Stomach smooth muscle (tissue), 2 donors: ENCODE measurements around the gene C16orf89.

Experiments used
- H3K27ac ChIP-seq: one replicate; pipeline ENCODE4 v1.7.0; 2013; ENCODE audit warnings: mild to moderate bottlenecking, low read length, inconsistent platforms
- H3K27me3 ChIP-seq, 2 donors: one replicate each; pipeline ENCODE4 v1.7.0; 2013; ENCODE audit warnings: low read length in 2 of 2; ENCODE audit not compliant: insufficient read depth in 2 of 2, control insufficient read depth in 1 of 2
- H3K36me3 ChIP-seq, 2 donors: one replicate each; pipeline ENCODE4 v1.7.0; 2013; ENCODE audit warnings: low read length in 2 of 2; ENCODE audit not compliant: control insufficient read depth in 2 of 2, insufficient read depth in 2 of 2
- H3K4me1 ChIP-seq: one replicate; pipeline ENCODE4 v1.7.0; 2013; ENCODE audit warnings: low read length; ENCODE audit not compliant: control insufficient read depth, insufficient read depth
- H3K4me3 ChIP-seq, 2 donors: one replicate each; pipeline ENCODE4 v1.7.0; 2013; ENCODE audit warnings: low read length in 2 of 2
- H3K9ac ChIP-seq, 2 donors: one replicate each; pipeline ENCODE4 v1.7.0; 2013; ENCODE audit warnings: low read length in 2 of 2, mild to moderate bottlenecking in 1 of 2
- H3K9me3 ChIP-seq, 2 donors: one replicate each; pipeline ENCODE4 v1.7.0; 2013; ENCODE audit warnings: low read length in 2 of 2; ENCODE audit not compliant: control insufficient read depth in 2 of 2
- donor health status: healthy.
- donor health status: Pancreatic carcinoma.

C16orf89 gene

GRCh38 chr16:5002699-5003143, 63.0 kb downstream of the C16orf89 start:
- H3K9me3 ChIP-seq = no peaks in the 10 kb centered on the region
- H3K36me3 ChIP-seq = no peaks in the 10 kb centered on the region
- H3K4me3 ChIP-seq = no peak overlapping the region
- no peaks in the 10 kb centered on the region for H3K4me1 ChIP-seq
- no peak overlapping the region for H3K9ac ChIP-seq
- peaks cover 0 to 2% of the 10 kb centered on the region in 2 donors for H3K27me3 ChIP-seq
- H3K27ac ChIP-seq = no peak overlapping the region

- Histone ChIP-seq H3K36me3 (no peaks in the 10 kb centered on the region), H3K9me3 (no peaks in the 10 kb centered on the region), H3K27me3 (peaks cover 0 to 2% of the 10 kb centered on the region in 2 donors), H3K4me1 (no peaks in the 10 kb centered on the region), H3K4me3 (no peak overlapping the region), H3K9ac (no peak overlapping the region), H3K27ac (no peak overlapping the region)
These were observed 63.8 kb downstream of the C16orf89 start for GRCh38 chr16:5001986-5002385.

GRCh38 chr16:5001571-5001970, 64.2 kb downstream of the C16orf89 start:
- Histone ChIP-seq H3K4me1 (no peaks in the 10 kb centered on the region), H3K4me3 (no peak overlapping the region), H3K27me3 (peaks cover 0 to 2% of the 10 kb centered on the region in 2 donors), H3K9ac (no peak overlapping the region), H3K36me3 (no peaks in the 10 kb centered on the region), H3K9me3 (no peaks in the 10 kb centered on the region), H3K27ac (no peak overlapping the region)

- H3K4me3 ChIP-seq = no peak overlapping the region
- no peaks in the 10 kb centered on the region for H3K4me1 ChIP-seq
- H3K27ac ChIP-seq = no peak overlapping the region
- peaks cover 0 to 2% of the 10 kb centered on the region in 2 donors for H3K27me3 ChIP-seq
- H3K9me3 ChIP-seq = no peaks in the 10 kb centered on the region
- H3K9ac ChIP-seq = no peak overlapping the region
- H3K36me3 ChIP-seq = no peaks in the 10 kb centered on the region
These were observed 65.2 kb downstream of the C16orf89 start for GRCh38 chr16:5000573-5001001.

- Histone ChIP-seq H3K27ac (no peak overlapping the region), H3K9me3 (no peaks in the 10 kb centered on the region), H3K4me3 (no peak overlapping the region), H3K36me3 (no peaks in the 10 kb centered on the region), H3K9ac (no peak overlapping the region), H3K4me1 (no peaks in the 10 kb centered on the region), H3K27me3 (peaks cover 2 to 6% of the 10 kb centered on the region in 2 donors)
These were observed 70.9 kb downstream of the C16orf89 start for GRCh38 chr16:4994719-4995434.
